Measurements from ENCODE around the gene USP6NL.

DNA sequence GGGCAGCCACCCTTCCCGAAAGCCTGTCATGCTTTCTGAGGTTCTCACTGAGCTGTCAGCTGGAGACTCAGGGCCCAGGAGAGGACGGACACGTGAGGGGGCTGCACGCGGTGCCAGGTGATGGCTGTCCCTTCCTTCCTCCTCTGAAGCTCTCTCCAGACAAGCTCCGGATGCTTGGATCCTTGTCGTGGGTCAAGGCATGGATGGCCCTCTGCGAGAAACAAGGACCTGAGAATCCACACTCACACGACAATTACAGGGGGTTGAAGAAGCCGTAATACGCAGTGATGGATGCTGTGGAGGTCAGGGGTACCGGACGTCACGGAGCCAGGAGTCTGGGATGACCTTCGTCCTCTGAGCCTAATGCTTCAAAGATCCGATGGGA lies 170.3 kb downstream of the USP6NL start:
- TF ChIP-seq, protein P1, sequence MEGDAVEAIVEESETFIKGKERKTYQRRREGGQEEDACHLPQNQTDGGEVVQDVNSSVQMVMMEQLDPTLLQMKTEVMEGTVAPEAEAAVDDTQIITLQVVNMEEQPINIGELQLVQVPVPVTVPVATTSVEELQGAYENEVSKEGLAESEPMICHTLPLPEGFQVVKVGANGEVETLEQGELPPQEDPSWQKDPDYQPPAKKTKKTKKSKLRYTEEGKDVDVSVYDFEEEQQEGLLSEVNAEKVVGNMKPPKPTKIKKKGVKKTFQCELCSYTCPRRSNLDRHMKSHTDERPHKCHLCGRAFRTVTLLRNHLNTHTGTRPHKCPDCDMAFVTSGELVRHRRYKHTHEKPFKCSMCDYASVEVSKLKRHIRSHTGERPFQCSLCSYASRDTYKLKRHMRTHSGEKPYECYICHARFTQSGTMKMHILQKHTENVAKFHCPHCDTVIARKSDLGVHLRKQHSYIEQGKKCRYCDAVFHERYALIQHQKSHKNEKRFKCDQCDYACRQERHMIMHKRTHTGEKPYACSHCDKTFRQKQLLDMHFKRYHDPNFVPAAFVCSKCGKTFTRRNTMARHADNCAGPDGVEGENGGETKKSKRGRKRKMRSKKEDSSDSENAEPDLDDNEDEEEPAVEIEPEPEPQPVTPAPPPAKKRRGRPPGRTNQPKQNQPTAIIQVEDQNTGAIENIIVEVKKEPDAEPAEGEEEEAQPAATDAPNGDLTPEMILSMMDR (IDR thresholded peaks at IDR 0.05) = no peak
- TF ChIP-seq, protein P2, sequence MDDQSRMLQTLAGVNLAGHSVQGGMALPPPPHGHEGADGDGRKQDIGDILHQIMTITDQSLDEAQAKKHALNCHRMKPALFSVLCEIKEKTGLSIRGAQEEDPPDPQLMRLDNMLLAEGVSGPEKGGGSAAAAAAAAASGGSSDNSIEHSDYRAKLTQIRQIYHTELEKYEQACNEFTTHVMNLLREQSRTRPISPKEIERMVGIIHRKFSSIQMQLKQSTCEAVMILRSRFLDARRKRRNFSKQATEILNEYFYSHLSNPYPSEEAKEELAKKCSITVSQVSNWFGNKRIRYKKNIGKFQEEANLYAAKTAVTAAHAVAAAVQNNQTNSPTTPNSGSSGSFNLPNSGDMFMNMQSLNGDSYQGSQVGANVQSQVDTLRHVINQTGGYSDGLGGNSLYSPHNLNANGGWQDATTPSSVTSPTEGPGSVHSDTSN (IDR thresholded peaks at IDR 0.05) = no peak
- no peak for TF ChIP-seq GABPA (IDR thresholded peaks at IDR 0.05; ENCODE audit: low read depth)
- TF ChIP-seq, protein P3, sequence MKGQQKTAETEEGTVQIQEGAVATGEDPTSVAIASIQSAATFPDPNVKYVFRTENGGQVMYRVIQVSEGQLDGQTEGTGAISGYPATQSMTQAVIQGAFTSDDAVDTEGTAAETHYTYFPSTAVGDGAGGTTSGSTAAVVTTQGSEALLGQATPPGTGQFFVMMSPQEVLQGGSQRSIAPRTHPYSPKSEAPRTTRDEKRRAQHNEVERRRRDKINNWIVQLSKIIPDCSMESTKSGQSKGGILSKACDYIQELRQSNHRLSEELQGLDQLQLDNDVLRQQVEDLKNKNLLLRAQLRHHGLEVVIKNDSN (IDR thresholded peaks at IDR 0.05; ENCODE audit: borderline replicate concordance, low read depth) = no peak
- TF ChIP-seq, protein P4, sequence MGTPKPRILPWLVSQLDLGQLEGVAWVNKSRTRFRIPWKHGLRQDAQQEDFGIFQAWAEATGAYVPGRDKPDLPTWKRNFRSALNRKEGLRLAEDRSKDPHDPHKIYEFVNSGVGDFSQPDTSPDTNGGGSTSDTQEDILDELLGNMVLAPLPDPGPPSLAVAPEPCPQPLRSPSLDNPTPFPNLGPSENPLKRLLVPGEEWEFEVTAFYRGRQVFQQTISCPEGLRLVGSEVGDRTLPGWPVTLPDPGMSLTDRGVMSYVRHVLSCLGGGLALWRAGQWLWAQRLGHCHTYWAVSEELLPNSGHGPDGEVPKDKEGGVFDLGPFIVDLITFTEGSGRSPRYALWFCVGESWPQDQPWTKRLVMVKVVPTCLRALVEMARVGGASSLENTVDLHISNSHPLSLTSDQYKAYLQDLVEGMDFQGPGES (IDR thresholded peaks at IDR 0.05; ENCODE audit: low read depth, low read length) = no peak
- no peak for TF ChIP-seq POLR2AphosphoS5 (IDR thresholded peaks at IDR 0.05; ENCODE audit: low read depth, low read length)
- no peak for TF ChIP-seq MEF2A (IDR thresholded peaks at IDR 0.05; ENCODE audit: borderline replicate concordance, low read depth)
- TF ChIP-seq RAD21 (IDR thresholded peaks at IDR 0.05; ENCODE audit: low read length) = no peak
- no peak for TF ChIP-seq EP300 (IDR thresholded peaks at IDR 0.05; ENCODE audit: borderline replicate concordance in 1 of 2, low read depth in 1 of 2, low read length in 1 of 2)
- TF ChIP-seq TEAD4 (IDR thresholded peaks at IDR 0.05; ENCODE audit: borderline replicate concordance, insufficient read depth) = no peak
- no peak for TF ChIP-seq RFX5 (IDR thresholded peaks at IDR 0.05; ENCODE audit: low read length)
- TF ChIP-seq CHD2 (IDR thresholded peaks at IDR 0.05; ENCODE audit: low read length, partially characterized antibody) = no peak
